Prostate gland (tissue), 2 donors: ENCODE data around the gene SUN5.

Experiments
- CTCF ChIP-seq, 4 experiments: fragments of 200-600 bp in 2 of 4; fragments of 450-650 bp in 2 of 4; sonication (generic) in 2 of 4; IDR thresholded peaks; 1 replicate in 3 of 4; 2 replicates in 1 of 4; pipeline ENCODE4 v1.5.1; 2016 to 2019; ENCODE audit warnings: antibody characterized with exemption in 4 of 4, mild to moderate bottlenecking in 2 of 4, moderate library complexity in 2 of 4
- POLR2AphosphoS5 ChIP-seq: sonication (generic); formaldehyde crosslinking; IDR thresholded peaks from one replicate; pipeline ENCODE4 v1.6.1; 2017; ENCODE audit warnings: antibody characterized with exemption

DNA sequence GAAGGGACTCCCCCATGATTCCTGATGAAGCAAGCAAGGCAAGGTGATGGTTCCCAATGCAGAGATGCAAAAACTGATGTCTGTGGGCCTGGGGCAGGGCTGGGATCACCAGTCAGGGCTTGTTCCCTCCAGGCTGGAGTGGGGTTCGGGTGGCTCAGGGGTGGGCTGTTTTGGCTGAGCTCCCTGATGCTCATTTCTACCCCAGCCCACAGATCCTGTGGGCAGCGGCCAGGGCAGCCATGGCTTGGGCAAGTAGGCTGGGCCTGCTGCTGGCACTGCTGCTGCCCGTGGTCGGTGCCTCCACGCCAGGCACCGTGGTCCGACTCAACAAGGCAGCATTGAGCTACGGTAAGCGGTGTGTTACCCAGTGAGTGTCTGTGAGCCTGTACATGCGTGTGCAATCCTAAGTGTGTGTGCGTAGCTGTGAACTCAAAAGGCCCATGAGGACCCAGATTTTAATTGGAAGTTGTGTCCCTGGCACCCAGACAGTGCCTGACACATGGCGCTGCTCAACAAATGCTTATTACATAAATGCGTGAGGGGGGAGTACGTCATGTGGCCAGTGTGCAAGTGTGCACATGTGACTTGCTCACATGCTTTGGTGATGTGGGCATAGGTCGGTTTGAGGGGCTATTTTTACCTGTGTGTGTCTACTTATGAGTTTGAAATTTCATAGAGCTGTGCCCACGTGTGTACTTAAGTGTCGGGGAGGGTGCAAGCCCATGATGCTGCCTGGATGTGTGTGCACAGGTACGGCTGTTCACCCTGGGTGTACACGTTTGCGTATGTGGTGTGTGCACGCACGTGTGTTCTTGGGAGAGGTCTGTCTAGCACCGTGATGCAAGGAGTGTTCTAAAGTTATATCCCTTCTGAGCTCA is 4.3 kb upstream of the SUN5 start:
- no peak for TF ChIP-seq POLR2AphosphoS5
- TF ChIP-seq CTCF (IDR thresholded peaks at IDR 0.05): no peak
